Esophagus (tissue), 2 donors: ENCODE data around the gene MED8. TPM values are rescaled to one million over a fixed set of nuclear protein-coding genes. Genes with fewer than 3 reads are reported as not detected.

Experiments
- H3K27ac ChIP-seq, 2 donors: one replicate each; pipeline ENCODE4 v1.5.1; 2013; ENCODE audit warnings: low read depth in 2 of 2, mild to moderate bottlenecking in 2 of 2, inconsistent platforms in 1 of 2, low read length in 1 of 2, moderate library complexity in 1 of 2
- H3K27me3 ChIP-seq, 2 donors: one replicate each; pipeline ENCODE4 v1.6.1; 2013; ENCODE audit warnings: low read length in 2 of 2, control low read depth in 1 of 2, mild to moderate bottlenecking in 1 of 2; ENCODE audit not compliant: insufficient read depth in 2 of 2, control insufficient read depth in 1 of 2
- H3K36me3 ChIP-seq, 2 donors: one replicate each; pipeline ENCODE4 v1.6.1; 2013; ENCODE audit warnings: low read length in 1 of 2; ENCODE audit not compliant: control insufficient read depth in 2 of 2, insufficient read depth in 2 of 2
- H3K4me1 ChIP-seq, 2 donors: one replicate each; pipeline ENCODE4 v1.6.1; 2013; ENCODE audit warnings: low read length in 1 of 2; ENCODE audit not compliant: control insufficient read depth in 2 of 2, insufficient read depth in 2 of 2
- H3K4me3 ChIP-seq, 2 donors: one replicate each; pipeline ENCODE4 v1.5.1; 2013; ENCODE audit warnings: low read length in 2 of 2, mild to moderate bottlenecking in 2 of 2, low read depth in 1 of 2, moderate library complexity in 1 of 2
- H3K9me3 ChIP-seq, 2 donors: one replicate each; pipeline ENCODE4 v1.6.1; 2013; ENCODE audit warnings: mild to moderate bottlenecking in 2 of 2, low read depth in 1 of 2, low read length in 1 of 2, moderate library complexity in 1 of 2; ENCODE audit not compliant: control insufficient read depth in 2 of 2, insufficient read depth in 1 of 2
- WGBS, 2 donors: extraction: QIAGEN DNeasy Blood & Tissue Kit; methylation state at CpG; one replicate each; pipeline ENCODE4 v1.1.7; 2013; 5-methylcytosine and 5-hydroxymethylcytosine counted together
- polyA plus RNA-seq, 2 donors: library from polyadenylated mRNA; stranded (reverse); fragments of 200-250 nt; gene quantifications; one replicate each; pipeline ENCODE4 v1.2.3, GENCODE V29; 2013
- donor health status: healthy with polysubstance abuse.
- donor health status: Bipolar disorder and iron deficiency.

Gene MED8
- polyA plus RNA-seq = 10 to 100 TPM; 32.3 to 50.1 TPM

- no peaks in the 10 kb centered on the region for H3K9me3 ChIP-seq
- WGBS, 2 donors = 0% methylated on average over 65 of the region's 65 CpGs
- peak within 1 kb of the TSS; percentile 95 to 98 for H3K27ac ChIP-seq
- peaks cover 5 to 12% of the 10 kb centered on the region in 2 donors for H3K36me3 ChIP-seq
- no peaks in the 10 kb centered on the region for H3K27me3 ChIP-seq
- peak within 1 kb of the TSS; percentile 98 for H3K4me3 ChIP-seq
- peaks cover 2 to 7% of the 10 kb centered on the region in 2 donors for H3K4me1 ChIP-seq
Observed at GRCh38 chr1:43389326-43390313, at the start of gene MED8, which contains the start of gene SZT2. Gene MED8, minus strand, starts transcription at chr1:43389800. Its CDS starts 36 bp downstream, at chr1:43389764. Gene SZT2, plus strand, starts transcription at chr1:43389899. Its CDS starts 70 bp downstream, at chr1:43389969.

- 87 to 88% methylated on average over 10 of the region's 10 CpGs for WGBS, 2 donors
- Histone ChIP-seq H3K9me3 (no peaks in the 10 kb centered on the region), H3K27ac (no peak overlapping the region), H3K4me1 (no peaks in the 10 kb centered on the region), H3K4me3 (no peak overlapping the region), H3K27me3 (no peaks in the 10 kb centered on the region), H3K36me3 (peaks cover 21 to 53% of the 10 kb centered on the region in 2 donors)
Observed at GRCh38 chr1:43438953-43439581, 49.5 kb upstream of the MED8 start.

GRCh38 chr1:43438576-43438952, 49.0 kb upstream of the MED8 start:
- H3K27ac ChIP-seq = no peak overlapping the region
- H3K27me3 ChIP-seq = no peaks in the 10 kb centered on the region
- H3K36me3 ChIP-seq = peaks cover 21 to 54% of the 10 kb centered on the region in 2 donors
- H3K4me3 ChIP-seq = no peak overlapping the region
- H3K9me3 ChIP-seq = no peaks in the 10 kb centered on the region
- H3K4me1 ChIP-seq = no peaks in the 10 kb centered on the region
- 98% methylated on average over 8 of the region's 8 CpGs for WGBS, 2 donors

- Histone ChIP-seq H3K36me3 (peaks cover 22 to 51% of the 10 kb centered on the region in 2 donors), H3K27me3 (no peaks in the 10 kb centered on the region), H3K4me3 (no peak overlapping the region), H3K27ac (no peak overlapping the region), H3K4me1 (no peaks in the 10 kb centered on the region), H3K9me3 (no peaks in the 10 kb centered on the region)
- 85 to 87% methylated on average over 3 of the region's 3 CpGs for WGBS, 2 donors
Observed at GRCh38 chr1:43438006-43438405, 48.4 kb upstream of the MED8 start.

- Histone ChIP-seq H3K27me3 (no peaks in the 10 kb centered on the region), H3K4me1 (no peaks in the 10 kb centered on the region), H3K9me3 (no peaks in the 10 kb centered on the region), H3K36me3 (peaks cover 25 to 51% of the 10 kb centered on the region in 2 donors), H3K4me3 (no peak overlapping the region), H3K27ac (no peak overlapping the region)
- WGBS, 2 donors = 89 to 91% methylated on average over 20 of the region's 20 CpGs
Observed at GRCh38 chr1:43437031-43437973, 47.7 kb upstream of the MED8 start.

- Histone ChIP-seq H3K4me3 (no peak overlapping the region), H3K27me3 (no peaks in the 10 kb centered on the region), H3K27ac (no peak overlapping the region), H3K9me3 (no peaks in the 10 kb centered on the region), H3K36me3 (peaks cover 30 to 53% of the 10 kb centered on the region in 2 donors), H3K4me1 (no peaks in the 10 kb centered on the region)
- 81 to 87% methylated on average over 3 of the region's 3 CpGs for WGBS, 2 donors
Observed at GRCh38 chr1:43436371-43436770, 46.8 kb upstream of the MED8 start.

GRCh38 chr1:43435146-43436145, 45.8 kb upstream of the MED8 start:
- H3K9me3 ChIP-seq = no peaks in the 10 kb centered on the region
- no peak overlapping the region for H3K4me3 ChIP-seq
- no peaks in the 10 kb centered on the region for H3K4me1 ChIP-seq
- peaks cover 32 to 59% of the 10 kb centered on the region in 2 donors for H3K36me3 ChIP-seq
- WGBS, 2 donors = 71 to 77% methylated on average over 14 of the region's 14 CpGs
- H3K27ac ChIP-seq = peak overlapping the region in 1 of 2 donors; percentile 44
- no peaks in the 10 kb centered on the region for H3K27me3 ChIP-seq

- Histone ChIP-seq H3K9me3 (no peaks in the 10 kb centered on the region), H3K27me3 (no peaks in the 10 kb centered on the region), H3K4me1 (no peaks in the 10 kb centered on the region), H3K27ac (no peak overlapping the region), H3K4me3 (no peak overlapping the region), H3K36me3 (peaks cover 39 to 57% of the 10 kb centered on the region in 2 donors)
- 89 to 91% methylated on average over 7 of the region's 7 CpGs for WGBS, 2 donors
Observed at GRCh38 chr1:43434256-43434655, 44.7 kb upstream of the MED8 start.
